HCEC 1CT (cell line): ENCODE data around the gene NEB.
A peak's percentile ranks its signal among the peaks of the same experiment; 100 is the strongest.

Experiments used
- DNase-seq: peaks from one replicate; pipeline ENCODE4 v3.0.0-alpha.2; 2017

The NEB gene, protein sequence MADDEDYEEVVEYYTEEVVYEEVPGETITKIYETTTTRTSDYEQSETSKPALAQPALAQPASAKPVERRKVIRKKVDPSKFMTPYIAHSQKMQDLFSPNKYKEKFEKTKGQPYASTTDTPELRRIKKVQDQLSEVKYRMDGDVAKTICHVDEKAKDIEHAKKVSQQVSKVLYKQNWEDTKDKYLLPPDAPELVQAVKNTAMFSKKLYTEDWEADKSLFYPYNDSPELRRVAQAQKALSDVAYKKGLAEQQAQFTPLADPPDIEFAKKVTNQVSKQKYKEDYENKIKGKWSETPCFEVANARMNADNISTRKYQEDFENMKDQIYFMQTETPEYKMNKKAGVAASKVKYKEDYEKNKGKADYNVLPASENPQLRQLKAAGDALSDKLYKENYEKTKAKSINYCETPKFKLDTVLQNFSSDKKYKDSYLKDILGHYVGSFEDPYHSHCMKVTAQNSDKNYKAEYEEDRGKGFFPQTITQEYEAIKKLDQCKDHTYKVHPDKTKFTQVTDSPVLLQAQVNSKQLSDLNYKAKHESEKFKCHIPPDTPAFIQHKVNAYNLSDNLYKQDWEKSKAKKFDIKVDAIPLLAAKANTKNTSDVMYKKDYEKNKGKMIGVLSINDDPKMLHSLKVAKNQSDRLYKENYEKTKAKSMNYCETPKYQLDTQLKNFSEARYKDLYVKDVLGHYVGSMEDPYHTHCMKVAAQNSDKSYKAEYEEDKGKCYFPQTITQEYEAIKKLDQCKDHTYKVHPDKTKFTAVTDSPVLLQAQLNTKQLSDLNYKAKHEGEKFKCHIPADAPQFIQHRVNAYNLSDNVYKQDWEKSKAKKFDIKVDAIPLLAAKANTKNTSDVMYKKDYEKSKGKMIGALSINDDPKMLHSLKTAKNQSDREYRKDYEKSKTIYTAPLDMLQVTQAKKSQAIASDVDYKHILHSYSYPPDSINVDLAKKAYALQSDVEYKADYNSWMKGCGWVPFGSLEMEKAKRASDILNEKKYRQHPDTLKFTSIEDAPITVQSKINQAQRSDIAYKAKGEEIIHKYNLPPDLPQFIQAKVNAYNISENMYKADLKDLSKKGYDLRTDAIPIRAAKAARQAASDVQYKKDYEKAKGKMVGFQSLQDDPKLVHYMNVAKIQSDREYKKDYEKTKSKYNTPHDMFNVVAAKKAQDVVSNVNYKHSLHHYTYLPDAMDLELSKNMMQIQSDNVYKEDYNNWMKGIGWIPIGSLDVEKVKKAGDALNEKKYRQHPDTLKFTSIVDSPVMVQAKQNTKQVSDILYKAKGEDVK (N-terminal part only)

DNA sequence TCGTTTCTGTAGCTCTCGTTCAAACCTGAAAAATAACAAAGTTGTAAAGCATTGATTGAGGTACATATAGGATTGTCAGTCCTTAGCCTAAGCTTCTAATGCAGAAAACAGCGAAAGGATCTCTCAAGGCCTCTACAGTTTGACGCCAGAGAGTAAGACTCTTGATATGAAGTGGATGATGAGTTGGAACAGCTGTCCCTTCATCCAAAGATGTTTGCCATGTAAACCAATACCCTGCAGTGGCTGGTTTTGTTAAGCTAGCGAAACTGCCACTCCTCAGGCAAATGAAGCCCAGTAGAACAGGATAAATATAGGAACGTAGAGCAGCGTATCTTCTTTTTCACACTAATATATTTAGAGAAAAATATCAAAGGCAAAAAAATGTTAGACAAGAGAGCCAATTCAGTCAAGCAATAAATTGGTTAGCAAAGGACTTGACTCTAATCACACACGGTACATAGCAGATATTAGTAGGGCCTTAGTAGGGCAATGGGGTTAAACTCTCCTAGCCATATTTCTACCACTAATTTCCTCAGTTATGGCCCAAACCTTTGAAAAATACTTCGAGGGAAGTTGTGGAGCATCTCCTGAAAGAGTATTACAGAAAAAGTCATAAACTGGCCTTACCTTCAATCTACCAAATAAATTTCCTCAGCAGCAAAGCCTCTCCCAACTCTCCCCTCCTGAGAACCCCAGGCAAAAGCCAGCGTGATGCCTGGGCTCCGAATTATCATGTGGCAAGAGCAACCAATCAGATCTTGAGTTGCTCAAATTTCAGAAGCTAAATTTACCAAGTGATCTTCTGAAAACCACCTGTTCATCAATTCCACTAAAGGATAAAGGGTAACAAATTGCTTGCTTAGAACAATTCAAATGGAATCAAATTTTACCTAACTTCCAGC lies at the start of gene NEB:
NEB (minus strand) TSS at position 706 of the 902 bp plus-strand sequence. CDS start 1,320 bp downstream, outside the sequence.
- no peak for DNase-seq

DNA sequence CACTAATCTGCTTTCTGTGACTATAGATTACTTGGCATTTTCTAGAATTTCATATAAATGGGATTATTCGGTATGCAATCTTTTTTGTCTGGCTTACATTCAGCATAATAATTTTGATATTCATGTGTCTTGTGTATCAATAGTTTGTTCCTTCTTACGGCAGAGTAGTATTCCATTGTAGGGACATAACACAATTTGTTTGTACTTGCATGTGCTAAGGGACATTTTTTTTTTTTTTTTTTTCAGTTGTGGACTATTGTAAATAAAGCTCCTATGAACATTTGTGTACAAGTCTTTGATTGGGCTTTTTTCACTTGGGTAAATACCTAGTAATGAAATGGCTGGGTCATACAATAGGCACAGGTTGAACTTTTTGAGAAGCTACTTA lies 48.9 kb upstream of the NEB start:
- no peak for DNase-seq

DNA sequence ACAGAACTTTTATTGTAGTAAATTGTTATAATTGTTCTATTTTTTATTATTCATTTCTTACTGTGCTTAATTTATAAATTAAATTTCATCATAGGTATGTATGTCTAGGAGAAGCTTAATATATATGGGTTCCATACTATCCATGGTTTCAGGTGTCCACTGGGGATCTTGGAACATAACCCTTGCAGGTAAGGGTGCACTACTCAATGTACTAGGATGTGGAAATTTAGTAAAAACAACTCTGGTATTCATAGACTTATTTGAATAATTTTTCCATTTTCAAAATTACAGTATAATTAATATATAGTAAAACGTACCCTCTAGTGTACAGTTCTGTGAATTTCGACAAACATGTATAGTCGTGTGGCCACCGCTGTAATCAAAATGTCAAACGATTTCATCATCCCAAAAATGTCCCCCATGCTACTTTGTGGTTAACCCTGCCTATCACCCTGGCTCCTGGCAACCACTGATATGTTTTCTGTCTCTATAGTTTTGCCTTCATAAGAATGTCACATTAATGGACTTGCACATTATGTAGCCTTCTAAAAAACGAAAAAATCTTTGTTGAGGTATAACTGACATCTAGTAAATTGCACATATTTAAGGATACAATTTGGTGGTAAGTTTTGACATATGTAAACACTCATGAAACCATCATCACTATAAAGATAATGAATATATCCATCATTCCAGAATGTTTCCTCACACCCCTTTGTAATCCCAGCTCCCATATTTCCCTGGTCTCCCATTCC lies 48.3 kb upstream of the NEB start:
- no peak for DNase-seq

DNA sequence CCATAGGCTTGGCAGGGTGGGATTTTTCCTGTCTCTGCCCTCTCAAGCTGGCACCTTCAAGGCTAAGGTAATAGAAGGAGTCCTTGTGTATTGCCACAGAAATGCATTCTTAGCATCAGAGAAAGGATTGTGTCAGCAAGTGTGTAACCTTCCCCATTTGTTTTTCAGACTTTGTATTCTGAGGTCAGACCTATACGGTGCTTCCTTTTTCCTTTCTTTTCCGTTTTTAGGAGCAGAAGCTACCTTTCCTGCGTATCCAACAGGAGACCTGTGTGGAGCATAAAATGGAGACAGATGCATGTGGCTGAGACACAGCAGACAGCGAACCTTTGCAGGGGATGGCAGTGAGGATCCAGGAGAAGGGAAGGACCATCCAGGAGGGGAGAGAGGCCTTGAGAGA lies 47.4 kb upstream of the NEB start:
- no peak for DNase-seq

DNA sequence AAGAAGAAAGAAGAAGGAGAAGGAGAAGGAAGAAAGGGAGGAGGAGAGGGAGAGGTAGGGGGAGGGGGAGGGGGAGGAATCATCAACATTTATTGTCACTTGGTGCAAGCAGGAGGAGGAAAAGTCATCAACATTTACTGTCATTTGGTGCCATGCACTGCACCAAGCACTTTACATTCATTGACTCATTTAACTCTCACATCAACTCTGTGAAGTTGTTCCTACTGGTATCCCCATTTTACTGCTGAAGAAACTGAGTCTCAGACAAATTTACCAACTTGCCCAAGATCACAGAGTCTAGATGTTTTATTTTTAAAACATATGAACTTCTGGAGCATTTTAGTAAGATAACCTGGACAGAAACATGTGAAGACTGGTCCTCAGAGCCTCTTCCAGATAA lies 46.7 kb upstream of the NEB start:
- no peak for DNase-seq

DNA sequence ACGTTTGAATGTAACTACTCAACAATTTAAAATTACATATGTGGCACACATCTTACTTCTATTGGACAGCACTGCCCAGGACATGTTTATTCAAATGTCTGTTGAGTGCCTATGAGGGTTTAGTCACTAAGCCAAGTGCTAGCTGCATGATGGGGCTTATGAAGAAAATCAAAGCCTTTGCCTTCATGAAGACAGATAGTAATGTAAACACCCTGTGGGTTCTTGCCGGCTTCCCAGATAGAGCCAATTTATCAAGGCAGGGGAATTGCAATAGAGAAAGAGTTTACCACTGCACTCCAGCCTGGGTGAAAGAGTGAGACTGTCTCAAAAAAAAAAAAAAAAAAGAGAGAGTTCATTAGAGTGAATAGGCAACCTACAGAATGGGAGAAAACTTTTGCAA lies 43.7 kb upstream of the NEB start:
- no peak for DNase-seq

DNA sequence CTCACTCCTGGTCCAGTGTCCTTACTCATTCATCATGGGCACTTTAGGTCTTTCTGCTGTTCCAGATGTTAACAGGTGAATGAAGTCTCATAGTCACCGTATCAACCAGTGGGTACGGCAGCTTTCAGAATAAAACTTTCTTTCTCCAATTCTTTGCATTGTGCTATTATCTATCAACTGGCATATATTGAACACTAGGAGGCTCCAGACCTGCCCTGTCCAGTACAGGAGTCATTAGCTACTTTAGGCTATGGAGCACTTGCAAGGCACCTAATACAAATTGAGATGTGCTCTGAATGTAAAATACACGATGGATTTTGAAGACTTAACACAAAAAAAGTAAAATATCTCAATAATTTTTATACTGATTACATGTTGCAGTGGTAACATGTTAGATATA lies 43.2 kb upstream of the NEB start:
- peak; percentile 15 for DNase-seq

DNA sequence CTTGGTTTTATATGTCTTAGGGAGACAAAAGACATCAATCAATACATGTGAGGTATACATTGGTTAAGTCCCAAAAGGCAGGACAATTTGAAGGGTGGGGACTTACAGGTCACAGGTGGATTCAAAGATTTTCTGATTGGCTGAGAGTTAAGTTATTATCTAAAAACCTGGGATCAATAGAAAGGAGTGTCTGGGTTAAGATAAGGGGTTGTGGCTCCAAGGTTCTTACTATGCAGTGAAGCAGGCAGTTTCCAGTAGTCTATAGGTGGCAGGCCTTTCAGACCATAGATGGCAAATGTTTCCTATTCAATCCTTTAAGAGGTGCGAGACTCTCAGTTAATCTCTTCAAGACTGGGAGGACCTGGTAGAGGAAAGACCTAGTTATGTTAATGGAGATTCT lies 42.1 kb upstream of the NEB start:
- DNase-seq = no peak

DNA sequence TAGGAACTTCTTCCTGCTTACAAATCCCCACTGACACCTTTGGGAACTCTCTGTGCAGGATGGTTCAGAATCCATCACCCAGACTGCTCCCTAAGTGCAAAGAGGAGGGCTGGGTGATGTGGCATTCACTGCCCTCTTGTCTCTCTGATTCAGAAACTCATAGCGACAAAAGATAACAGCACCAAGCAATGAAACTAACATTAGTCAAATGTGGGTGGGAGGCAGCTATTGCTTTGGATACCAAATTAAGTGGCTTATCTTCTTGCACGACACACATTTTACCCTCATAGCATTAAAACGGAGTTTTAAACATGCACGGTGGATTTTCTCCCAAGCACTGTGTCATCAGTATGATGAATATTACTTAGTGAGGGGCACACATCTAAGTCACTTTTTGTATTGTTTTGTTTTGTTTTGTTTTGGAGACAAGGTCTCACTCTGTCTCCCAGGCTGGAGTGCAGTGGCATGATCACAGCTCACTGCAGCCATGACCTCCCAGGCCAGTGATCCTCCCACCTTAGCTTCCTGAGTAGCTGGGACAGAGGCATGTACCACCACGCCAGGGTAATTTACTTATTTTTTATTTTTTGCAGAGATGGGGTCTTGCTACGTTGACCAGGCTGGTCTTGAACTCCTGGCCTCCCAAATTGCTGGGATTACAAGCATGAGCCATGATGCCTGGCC lies 40.9 kb upstream of the NEB start:
- DNase-seq = no peak

DNA sequence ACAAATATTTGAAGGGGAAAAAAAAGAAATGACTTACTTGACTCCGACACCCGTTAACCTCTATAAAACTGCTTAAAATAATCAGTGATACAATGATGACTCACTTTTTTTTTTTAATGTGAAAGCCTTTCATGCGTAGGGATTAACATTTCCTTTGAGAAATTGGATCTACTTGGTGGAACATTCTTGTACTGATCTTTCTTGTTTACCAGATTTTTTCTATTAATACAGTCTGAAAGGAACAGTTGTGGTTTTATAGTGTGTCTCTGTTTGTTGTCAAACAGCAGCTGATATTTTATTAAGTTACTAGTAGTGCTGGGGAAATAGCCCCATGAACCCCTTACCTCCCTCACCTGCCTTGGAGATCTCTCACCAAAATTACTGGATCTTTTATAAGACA lies 40.2 kb upstream of the NEB start:
- DNase-seq = peak; percentile 81

DNA sequence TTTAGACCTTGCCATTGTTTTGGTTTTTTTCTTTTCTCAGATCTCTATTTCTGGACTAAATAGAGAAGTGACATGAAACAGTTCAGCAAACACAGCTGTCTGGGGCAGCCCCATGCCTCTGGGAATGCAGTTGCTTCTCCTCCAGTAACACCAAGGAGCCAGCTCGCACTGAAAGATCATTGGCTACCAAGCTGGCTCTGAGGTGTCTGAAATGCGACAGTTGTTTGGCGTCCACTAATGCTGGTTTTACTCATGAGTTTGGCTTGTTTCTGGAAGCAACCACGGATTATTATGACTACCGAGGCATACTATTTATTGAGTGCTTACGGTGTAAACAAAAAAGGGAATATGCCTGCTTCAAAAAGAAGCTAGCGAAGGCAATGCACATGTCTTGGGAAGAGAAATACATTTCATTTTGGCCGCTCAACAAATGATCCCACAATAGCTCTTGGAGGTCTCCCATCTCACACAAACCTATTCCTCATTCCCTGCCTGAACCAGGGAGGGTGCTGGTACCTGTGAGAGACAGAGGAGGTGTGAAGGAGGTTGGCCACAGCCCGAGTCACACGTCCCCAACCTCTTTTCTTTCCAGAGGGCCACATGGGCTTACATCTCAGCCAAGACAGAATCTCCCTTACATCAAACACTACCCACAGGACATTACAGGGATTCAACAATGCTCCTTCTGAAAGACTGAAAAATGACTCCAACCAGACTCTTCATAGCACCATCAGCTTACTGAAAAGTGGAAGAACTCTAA lies 37.5 kb upstream of the NEB start:
- DNase-seq = peak; percentile 48

DNA sequence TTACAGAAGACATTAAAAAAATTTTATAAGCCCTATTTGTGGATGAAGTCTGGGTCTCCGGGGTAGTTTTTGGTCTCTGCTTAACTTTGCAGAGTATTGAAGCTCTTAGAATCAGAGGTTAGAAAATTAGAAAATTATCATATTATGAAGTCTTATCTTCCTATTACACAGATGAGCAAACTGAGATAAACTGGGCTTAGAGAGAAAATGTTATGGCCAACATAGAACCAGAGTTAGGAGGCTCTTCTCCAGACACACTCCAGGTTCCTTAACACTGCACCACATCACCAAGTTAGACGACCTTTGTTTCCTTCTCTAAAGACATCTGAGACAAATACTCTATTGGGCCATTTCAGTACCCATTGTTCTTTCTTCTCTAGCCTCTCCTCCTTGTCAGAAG lies 36.7 kb upstream of the NEB start:
- no peak for DNase-seq

DNA sequence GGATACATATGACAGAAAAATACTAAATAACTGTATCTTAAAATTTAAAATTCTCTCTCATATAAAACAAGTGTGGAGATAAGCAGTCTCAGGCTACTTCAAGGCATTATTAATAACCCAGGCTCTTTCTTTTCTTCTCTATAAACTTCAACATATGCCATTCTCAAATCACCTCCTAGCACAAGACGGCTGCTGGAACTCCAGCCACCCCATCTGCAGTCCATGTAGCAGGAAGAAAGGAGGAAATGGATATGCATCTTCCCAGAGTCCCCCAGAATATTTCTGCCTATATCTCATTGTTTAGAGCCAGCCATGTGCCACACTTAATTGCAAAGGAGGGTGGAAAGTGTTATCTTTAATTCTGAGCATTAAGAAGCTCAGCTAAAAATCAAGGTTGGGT lies 35.3 kb upstream of the NEB start:
- no peak for DNase-seq

DNA sequence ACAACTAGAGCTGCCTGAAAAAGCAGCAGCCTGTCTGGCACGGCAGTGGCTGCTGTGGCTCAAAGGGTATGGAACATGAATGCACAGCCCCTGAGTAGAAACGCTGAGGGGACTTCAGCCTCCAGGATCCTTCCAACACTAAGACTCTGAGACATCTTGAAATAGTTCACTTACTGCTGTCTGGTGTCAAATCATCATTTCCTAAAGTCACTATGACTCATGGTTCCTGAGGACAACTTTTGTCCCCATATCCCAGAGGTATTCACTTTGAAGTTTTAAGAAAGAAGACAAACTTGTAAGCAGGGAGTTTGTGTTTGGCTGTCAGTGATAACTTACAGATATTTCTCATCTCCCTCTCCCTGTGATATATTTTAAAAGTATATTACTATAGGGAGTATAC lies 33.3 kb upstream of the NEB start:
- DNase-seq = no peak

DNA sequence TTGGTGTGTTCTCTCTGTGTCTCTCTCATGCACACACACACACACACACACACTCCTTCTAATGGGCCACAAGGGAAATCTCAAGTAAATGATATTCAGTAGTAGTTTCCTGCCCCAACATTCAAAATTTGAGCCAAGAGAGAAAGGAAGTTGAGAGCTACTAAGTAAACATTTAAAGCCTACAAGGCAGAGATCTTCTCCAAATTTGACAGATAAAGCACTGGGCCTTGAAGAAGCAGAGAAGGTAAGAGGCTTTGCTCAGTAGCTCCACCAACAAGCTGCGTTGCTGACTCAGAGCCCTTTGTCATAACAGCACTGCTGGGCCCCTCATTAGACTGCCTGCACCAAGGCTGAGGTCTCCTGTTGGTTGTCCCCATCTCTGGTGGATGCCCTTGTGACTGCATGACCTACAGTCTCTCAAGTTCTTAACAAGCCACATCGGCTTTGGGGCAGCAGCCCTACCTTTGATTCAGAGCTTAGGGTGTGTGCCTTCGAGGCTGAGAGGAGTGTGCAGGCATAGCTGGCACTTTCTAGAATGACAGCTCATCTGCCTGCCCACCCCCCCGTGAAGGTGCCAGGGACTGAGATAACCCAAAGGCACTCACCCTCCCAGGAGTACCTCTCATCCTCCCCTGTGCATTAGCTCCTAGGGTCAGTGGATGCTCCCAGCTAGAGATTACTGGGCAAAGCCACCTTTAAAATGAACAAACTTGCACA lies 32.3 kb upstream of the NEB start:
- DNase-seq = no peak

DNA sequence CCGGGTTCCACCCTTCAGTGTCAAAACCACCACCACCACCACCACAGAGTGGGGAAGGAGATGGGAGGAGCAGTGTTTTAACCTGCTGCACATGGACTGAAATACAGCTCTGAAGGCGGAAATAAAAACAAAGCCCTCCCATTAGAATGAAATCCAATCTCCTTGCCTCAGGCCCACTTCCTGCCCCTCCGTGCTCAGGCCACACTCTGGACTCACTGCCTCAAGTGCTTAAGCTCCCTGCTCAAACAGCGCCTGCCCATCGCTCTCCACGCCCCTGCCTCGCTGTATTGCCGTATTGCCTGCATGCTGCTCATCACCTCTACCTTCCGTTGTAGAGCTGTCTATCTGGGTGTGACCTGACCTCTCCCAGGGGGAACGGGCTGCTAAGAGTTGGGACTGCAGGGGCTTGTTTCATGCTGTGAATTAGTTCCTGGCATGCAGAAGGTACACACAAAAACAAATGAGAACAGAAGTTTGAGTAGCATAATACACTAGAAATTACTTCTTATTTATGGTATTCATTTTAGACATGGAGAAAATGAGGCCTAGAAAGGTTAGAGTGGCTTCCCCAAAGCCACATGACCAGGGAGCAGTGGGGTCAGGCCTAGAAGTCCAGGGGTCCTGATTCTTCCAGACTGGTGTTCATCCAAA lies 31.6 kb upstream of the NEB start:
- no peak for DNase-seq

DNA sequence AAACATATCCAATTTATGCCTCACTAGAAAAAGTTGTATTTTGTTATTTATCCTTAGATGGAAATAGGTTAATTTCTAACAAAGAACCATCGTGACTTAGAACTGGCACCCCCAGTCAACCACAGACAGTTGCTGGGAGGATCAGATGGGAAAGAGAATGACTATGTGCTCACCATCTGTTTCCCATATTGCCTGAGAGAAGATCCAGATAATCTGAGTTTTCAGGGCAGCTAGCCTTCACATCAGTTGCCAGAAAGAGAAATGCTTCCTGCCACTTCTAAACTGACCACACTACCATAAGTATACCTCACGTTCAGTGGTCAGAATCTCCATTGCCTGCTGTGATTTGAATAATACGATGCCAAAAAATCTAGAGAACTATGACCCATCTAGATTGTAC lies 28.4 kb upstream of the NEB start:
- DNase-seq = no peak

DNA sequence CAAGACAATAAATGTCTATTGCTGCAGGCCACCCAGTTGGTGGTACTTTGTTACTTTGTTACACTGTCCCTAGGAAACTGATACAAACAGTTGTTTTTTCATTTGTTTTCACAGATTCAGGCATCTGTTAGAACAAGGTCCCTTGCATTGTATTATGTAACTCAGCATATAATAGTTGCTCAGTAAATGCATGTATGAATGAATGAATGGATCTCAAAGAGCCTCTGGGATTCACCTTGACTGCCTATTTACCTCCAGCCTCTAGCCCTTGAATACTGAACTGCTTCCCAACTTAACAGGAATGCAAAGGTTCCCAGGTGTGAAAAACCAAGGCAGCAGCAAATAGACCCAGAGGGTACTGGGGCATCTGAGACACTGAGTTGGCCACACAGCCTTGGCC lies 27.4 kb upstream of the NEB start:
- no peak for DNase-seq

DNA sequence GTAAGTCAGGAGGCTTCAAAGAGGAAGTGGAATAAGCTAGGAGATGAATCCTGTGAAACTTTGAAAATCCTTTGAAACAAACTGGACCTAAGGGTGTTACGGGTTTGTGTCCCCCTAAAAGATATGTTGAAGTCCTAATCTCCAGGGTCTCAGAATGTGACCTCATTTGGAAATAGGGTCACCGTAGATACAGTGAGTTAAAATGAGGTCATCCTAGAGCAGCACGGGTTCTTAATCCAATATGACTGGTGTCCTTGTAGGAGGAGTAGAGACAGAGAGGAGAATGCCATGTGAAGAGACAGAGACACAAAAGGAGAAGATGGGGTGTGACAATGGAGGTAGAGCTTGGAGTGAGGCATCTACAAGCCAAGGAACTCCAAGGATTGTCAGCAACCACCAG lies 26.9 kb upstream of the NEB start:
- DNase-seq = no peak
